ENCODE results near the gene RSBN1L. TPM values are rescaled to one million over a fixed set of nuclear protein-coding genes. Genes with fewer than 3 reads are reported as not detected.

The RSBN1L gene
- total and polyA plus RNA-seq, 2 of the 8 experiments (the other 6 are each of a cell fraction or from before 2014, with no cell fraction given): 4.1 to 22.1 TPM

DNA sequence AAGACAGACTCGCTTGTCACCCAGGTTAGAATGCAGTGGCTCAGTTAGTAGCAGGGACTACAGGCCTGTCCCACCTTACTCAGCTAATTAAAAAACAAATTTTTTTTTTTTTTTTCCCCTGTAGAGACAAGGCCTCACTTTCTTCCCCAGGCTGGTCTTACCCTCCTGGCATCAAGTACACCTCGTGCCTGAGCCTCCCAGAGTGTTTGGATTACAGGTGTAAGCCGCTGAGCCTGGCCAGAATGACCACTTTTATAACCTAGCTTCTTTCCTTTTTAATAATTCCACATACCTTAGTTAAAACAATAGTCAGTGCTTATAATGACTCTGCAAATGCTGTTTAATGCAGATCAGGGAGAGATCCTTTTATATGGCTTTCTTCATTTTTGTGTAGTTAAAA lies 31.3 kb downstream of the RSBN1L start:
- POLR2A ChIA-PET (ENCODE audit: partially characterized antibody): interaction anchor here (0.7 kb wide), 1 partner anchor 15 kb away, joined by 3 read pairs; no protein-coding TSS in a partner anchor
- Histone ChIP-seq H3K27me3 (replicated peaks in 1 of 4; ENCODE audit: control insufficient read depth in 3 of 4, extremely low read depth in 1 of 4, insufficient read depth in 3 of 4, low read length in 3 of 4) (no peaks in the 10 kb centered on the region), H2BK120ac (replicated peaks; ENCODE audit: low read depth, low read length) (no peak overlapping the region), H4K91ac (replicated peaks; ENCODE audit: insufficient read length, low read length) (no peak overlapping the region), H4K5ac (ENCODE audit: insufficient read length, low read depth, low read length) (no peak overlapping the region), H3K4me3 (ENCODE audit: extremely low read depth in 1 of 4, insufficient read depth in 2 of 4, low read depth in 3 of 4, low read length in 4 of 4) (0 out of 8 replicates have a peak overlapping the region, but pooled peaks of 1 of the 4 experiments have one; percentile 20), H2BK15ac (ENCODE audit: low read length) (no peak overlapping the region), H2AFZ (ENCODE audit: low read length) (no peak overlapping the region), H3K4me2 (ENCODE audit: insufficient read depth in 1 of 2, low read depth in 2 of 2, low read length in 2 of 2) (peak overlapping the region in 1 of 2 experiments; percentile 29; a peak in 1 of 4 replicates), H3K79me2 (ENCODE audit: control insufficient read depth in 1 of 2, insufficient read depth in 2 of 2, low read length in 2 of 2) (peaks cover 0 to 80% of the 10 kb centered on the region in 2 experiments; a peak in 3 of 4 replicates), H3K56ac (replicated peaks; ENCODE audit: insufficient read length, low read depth, low read length) (no peak overlapping the region), H3K23ac (ENCODE audit: insufficient read length) (no peak overlapping the region), H3K79me1 (ENCODE audit: low read depth, low read length) (no peaks in the 10 kb centered on the region), H3K27ac (ENCODE audit: low read depth, low read length) (no peak overlapping the region; the same call in 1 of the 2 replicates), H3K18ac (ENCODE audit: extremely low read depth, low read length) (no peak overlapping the region; the same call in 1 of the 2 replicates), H4K8ac (ENCODE audit: extremely low read depth, insufficient read depth, low read length) (no peak overlapping the region), H3K23me2 (ENCODE audit: low read depth, low read length) (no peaks in the 10 kb centered on the region), H2BK5ac (ENCODE audit: low read depth, low read length) (no peak overlapping the region), H2AK5ac (ENCODE audit: low read depth, low read length) (no peak overlapping the region), H3K14ac (ENCODE audit: insufficient read length) (no peak overlapping the region), H3K4ac (replicated peaks; ENCODE audit: insufficient read length, low read depth, low read length) (no peak overlapping the region), H2BK20ac (ENCODE audit: low read length) (no peak overlapping the region), H4K20me1 (replicated peaks in 1 of 2; ENCODE audit: control insufficient read depth in 1 of 2, insufficient read depth in 2 of 2, low read length in 2 of 2) (peaks cover 0 to 2% of the 10 kb centered on the region in 2 experiments), H2BK12ac (ENCODE audit: low read depth, low read length) (no peak overlapping the region; the same call in 1 of the 2 replicates), H3K9me3 (ENCODE audit: insufficient read depth in 2 of 2, low read depth in 1 of 2, low read length in 1 of 2) (no peaks in the 10 kb centered on the region), H3K4me1 (replicated peaks in 1 of 4; ENCODE audit: control insufficient read depth in 3 of 4, insufficient read depth in 4 of 4, low read length in 3 of 4) (peaks cover 2 to 9% (median 5%) of the 10 kb centered on the region in 4 experiments; a peak in 6 of 7 replicates), H3K36me3 (ENCODE audit: control insufficient read depth in 2 of 4, insufficient read depth in 4 of 4, low read length in 3 of 4) (no peaks in the 10 kb centered on the region), H3K9ac (replicated peaks in 1 of 4; ENCODE audit: extremely low read depth in 1 of 4, low read depth in 3 of 4, low read length in 3 of 4) (no peak overlapping the region)
- DNase-seq (ENCODE audit: low read depth in 1 of 2, low spot score in 2 of 2): no peak
- no peak for FAIRE-seq
- 76% methylated on average over 3 of the region's 3 CpGs; no CpG with 5 or more reads in 1 of the 2 experiments for WGBS, 2 experiments (ENCODE audit: extremely low coverage in 1 of 2, insufficient coverage in 1 of 2, insufficient read length in 1 of 2, insufficient replicate concordance in 2 of 2, low coverage in 1 of 2, low lambda C conversion rate in 2 of 2, missing lambda C conversion rate in 1 of 2)
- CTCF ChIA-PET (ENCODE audit: partially characterized antibody): interaction anchor here (0.7 to 2.4 kb wide), 2 partner anchors 24 to 76 kb away, joined by 3 to 8 read pairs; no protein-coding TSS in a partner anchor
- TF ChIP-seq CBX8 (IDR thresholded peaks at IDR 0.05; ENCODE audit: borderline replicate concordance, low read depth, low read length) (no peak), BCL11A (IDR thresholded peaks at IDR 0.05; ENCODE audit: low read depth in 2 of 2, low read length in 2 of 2) (no peak), HDAC2 (IDR thresholded peaks at IDR 0.05; ENCODE audit: borderline replicate concordance in 1 of 2, low read depth in 2 of 2, low read length in 2 of 2) (no peak), SIX5 (IDR thresholded peaks at IDR 0.05; ENCODE audit: low read depth, low read length) (no peak), NRF1 (IDR thresholded peaks at IDR 0.05; ENCODE audit: low read depth, low read length) (no peak), POLR2AphosphoS5 (IDR thresholded peaks at IDR 0.05; ENCODE audit: low read depth, low read length) (no peak), TBP (IDR thresholded peaks at IDR 0.05; ENCODE audit: low read depth, low read length) (no peak), MAX (IDR thresholded peaks at IDR 0.05) (no peak), TEAD4 (IDR thresholded peaks at IDR 0.05; ENCODE audit: low read depth, low read length) (no peak), JUN (IDR thresholded peaks at IDR 0.05; ENCODE audit: low read depth, low read length) (no peak), ATF3 (IDR thresholded peaks at IDR 0.05; ENCODE audit: insufficient read depth, low read depth, low read length) (no peak), E2F6 (IDR thresholded peaks at IDR 0.05) (no peak), SIRT6 (IDR thresholded peaks at IDR 0.05; ENCODE audit: low read length) (no peak)

Data from H1 (cell line).